ENCODE measurements around the gene ATN1.
"Not testable (repeated sequence)": the region's sequence is repeated elsewhere in the genome, so short reads cannot be mapped to it uniquely, and the experiment has no call there.

ATN1 gene

GRCh38 chr12:6927379-6928021 lies at the start of gene ATN1:
TSS of gene ATN1 (plus strand) at chr12:6927959. CDS start at chr12:6934002, 6,043 bp downstream.
- DNase-seq: peak; percentile 9

GRCh38 chr12:6879824-6880223 lies 47.9 kb upstream of the ATN1 start:
- not testable (repeated sequence) for DNase-seq

GRCh38 chr12:6883252-6883651 lies 44.5 kb upstream of the ATN1 start:
- DNase-seq: no peak

GRCh38 chr12:6883683-6884082 lies 44.1 kb upstream of the ATN1 start:
- no peak for DNase-seq

GRCh38 chr12:6884539-6884938 lies 43.2 kb upstream of the ATN1 start:
- no peak for DNase-seq

GRCh38 chr12:6886206-6886999 lies 41.4 kb upstream of the ATN1 start:
- not testable (repeated sequence) for DNase-seq

- DNase-seq: no peak
Measured at GRCh38 chr12:6887460-6887859, 40.3 kb upstream of the ATN1 start.

- no peak for DNase-seq
Measured at GRCh38 chr12:6888360-6888759, 39.4 kb upstream of the ATN1 start.

GRCh38 chr12:6888794-6889193 lies 39.0 kb upstream of the ATN1 start:
- DNase-seq: not testable (repeated sequence)

GRCh38 chr12:6889775-6890573 lies 37.8 kb upstream of the ATN1 start:
- DNase-seq: not testable (repeated sequence)

GRCh38 chr12:6890789-6891645 lies 36.7 kb upstream of the ATN1 start:
- DNase-seq: peak; percentile 70

GRCh38 chr12:6891646-6892001 lies 36.1 kb upstream of the ATN1 start:
- DNase-seq: no peak

- not testable (repeated sequence) for DNase-seq
Measured at GRCh38 chr12:6892683-6893082, 35.1 kb upstream of the ATN1 start.

- DNase-seq: no peak
Measured at GRCh38 chr12:6894321-6894720, 33.4 kb upstream of the ATN1 start.

GRCh38 chr12:6896846-6897435 lies 30.8 kb upstream of the ATN1 start:
- no peak for DNase-seq

GRCh38 chr12:6899427-6899826 lies 28.3 kb upstream of the ATN1 start:
- no peak for DNase-seq

GRCh38 chr12:6899837-6900519 lies 27.8 kb upstream of the ATN1 start:
- peak; percentile 23 for DNase-seq

- no peak for DNase-seq
Measured at GRCh38 chr12:6902448-6902847, 25.3 kb upstream of the ATN1 start.

- DNase-seq: no peak
Measured at GRCh38 chr12:6903722-6904121, 24.0 kb upstream of the ATN1 start.

- peak; percentile 93 for DNase-seq
Measured at GRCh38 chr12:6904280-6905276, 23.2 kb upstream of the ATN1 start, which contains the start of gene LRRC23. TSS of gene LRRC23 (plus strand) at chr12:6904822. CDS start at chr12:6905634, 812 bp downstream.

Data from NCI-H748 treated with DMSO at 0.1 percent for 48 hours (cell line).